ENCODE results near the gene ADGRL3. TPM values are rescaled to one million over a fixed set of nuclear protein-coding genes. Genes with fewer than 3 reads are reported as not detected.
"Not testable (repeated sequence)": the region's sequence is repeated elsewhere in the genome, so short reads cannot be mapped to it uniquely, and the experiment has no call there.

The ADGRL3 gene
- total and polyA plus RNA-seq, 2 donors (not counting 1 experiment from before 2014, with no cell fraction given): not detected

DNA sequence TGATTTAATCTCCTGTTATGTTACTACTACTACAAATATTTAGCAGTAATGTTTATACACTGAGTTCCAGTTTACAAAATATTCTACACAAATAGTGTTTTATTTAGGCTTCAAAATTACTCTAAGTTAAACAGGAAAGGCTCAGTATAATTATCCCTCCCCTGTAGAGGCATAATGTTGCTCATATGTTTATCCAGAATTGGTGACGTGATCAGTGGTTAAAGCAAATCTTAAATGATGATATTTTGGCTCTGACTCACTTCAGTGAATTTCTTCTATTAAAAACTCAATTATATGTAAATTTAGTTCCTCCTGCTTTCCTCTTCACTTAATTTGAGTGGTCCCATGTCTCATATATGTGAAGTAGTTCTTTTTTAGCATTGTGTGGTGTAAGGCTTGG, 438.5 kb downstream of the ADGRL3 start:
- Mint-ChIP-seq H3K9me3 (ENCODE audit: insufficient read depth) (no peaks in the 10 kb centered on the region), H3K27me3 (no peaks in the 10 kb centered on the region), H3K4me1 (no peaks in the 10 kb centered on the region), H3K27ac (no peak overlapping the region), H3K4me3 (no peak overlapping the region)
- intact Hi-C loops (cut with micrococcal nuclease): no loop called here
- ChIA-PET POLR2A (no interaction called here), CTCF (no interaction called here)
- TF ChIP-seq EZH2 (IDR thresholded peaks at IDR 0.05; ENCODE audit: borderline replicate concordance, insufficient read depth, low read depth, low read length, poor library complexity, severe bottlenecking) (no peak), CTCF (IDR thresholded peaks at IDR 0.05) (no peak)
- H3K79me2 ChIP-seq (ENCODE audit: control insufficient read depth, insufficient read depth, low read length): no peaks in the 10 kb centered on the region
- no peaks in the 10 kb centered on the region for H3K4me1 ChIP-seq (ENCODE audit: control insufficient read depth in 2 of 2, insufficient read depth in 2 of 2, low read length in 2 of 2)
- no peak overlapping the region for H2AFZ ChIP-seq (ENCODE audit: insufficient read depth, low read depth, low read length, poor library complexity, severe bottlenecking)
- no peaks in the 10 kb centered on the region for H4K20me1 ChIP-seq (ENCODE audit: control insufficient read depth, insufficient read depth, low read length, poor library complexity, severe bottlenecking)
- DNase-seq (no peak), ATAC-seq (ENCODE audit: low read depth) (no peak)
- no peak overlapping the region for H3K4me2 ChIP-seq (replicated peaks; ENCODE audit: low read depth, low read length, poor library complexity, severe bottlenecking)
- H3K9ac ChIP-seq (ENCODE audit: low read length): no peak overlapping the region
- H3K9me3 ChIP-seq (ENCODE audit: control extremely low read depth in 1 of 3, control insufficient read depth in 2 of 3, insufficient read depth in 1 of 3, low read length in 2 of 3): no peaks in the 10 kb centered on the region
- no CpG with 5 or more reads among the region's 1 CpG for WGBS (ENCODE audit: insufficient coverage)
- no peaks in the 10 kb centered on the region for H3K27me3 ChIP-seq (replicated peaks in 1 of 4; ENCODE audit: control extremely low read depth in 1 of 4, control insufficient read depth in 3 of 4, insufficient read depth in 4 of 4, low read length in 3 of 4)
- no peaks in the 10 kb centered on the region for H3K36me3 ChIP-seq (replicated peaks in 1 of 2; ENCODE audit: control extremely low read depth in 1 of 2, control insufficient read depth in 1 of 2, extremely low read depth in 1 of 2, insufficient read depth in 2 of 2, low read length in 1 of 2)
- H3K27ac ChIP-seq (ENCODE audit: low read length in 2 of 2): no peak overlapping the region
- no peak overlapping the region for H3K4me3 ChIP-seq (ENCODE audit: control extremely low read depth in 1 of 5, extremely low read depth in 1 of 5, insufficient read depth in 1 of 5, low read depth in 2 of 5, low read length in 4 of 5)

GRCh38 chr4:61646746-61647350, 446.7 kb downstream of the ADGRL3 start:
- H3K9me3 Mint-ChIP-seq (ENCODE audit: insufficient read depth); H3K4me1 ChIP-seq (ENCODE audit: control insufficient read depth in 2 of 2, insufficient read depth in 2 of 2, low read length in 2 of 2); ATAC-seq (ENCODE audit: low read depth); DNase-seq; H3K4me3 ChIP-seq (ENCODE audit: control extremely low read depth in 1 of 5, extremely low read depth in 1 of 5, insufficient read depth in 1 of 5, low read depth in 2 of 5, low read length in 4 of 5); H3K36me3 ChIP-seq (replicated peaks in 1 of 2; ENCODE audit: control extremely low read depth in 1 of 2, control insufficient read depth in 1 of 2, extremely low read depth in 1 of 2, insufficient read depth in 2 of 2, low read length in 1 of 2); H3K27ac Mint-ChIP-seq; H3K79me2 ChIP-seq (ENCODE audit: control insufficient read depth, insufficient read depth, low read length); POLR2A ChIA-PET; CTCF ChIA-PET; H3K4me1 Mint-ChIP-seq; H2AFZ ChIP-seq (ENCODE audit: insufficient read depth, low read depth, low read length, poor library complexity, severe bottlenecking); H4K20me1 ChIP-seq (ENCODE audit: control insufficient read depth, insufficient read depth, low read length, poor library complexity, severe bottlenecking); intact Hi-C loops (cut with micrococcal nuclease); H3K27ac ChIP-seq (ENCODE audit: low read length in 2 of 2); H3K27me3 Mint-ChIP-seq; H3K9ac ChIP-seq (ENCODE audit: low read length); H3K27me3 ChIP-seq (replicated peaks in 1 of 4; ENCODE audit: control extremely low read depth in 1 of 4, control insufficient read depth in 3 of 4, insufficient read depth in 4 of 4, low read length in 3 of 4); H3K4me3 Mint-ChIP-seq; H3K4me2 ChIP-seq (replicated peaks; ENCODE audit: low read depth, low read length, poor library complexity, severe bottlenecking); H3K9me3 ChIP-seq (ENCODE audit: control extremely low read depth in 1 of 3, control insufficient read depth in 2 of 3, insufficient read depth in 1 of 3, low read length in 2 of 3): not testable (repeated sequence)
- 98% methylated on average over 22 of the region's 26 CpGs for WGBS (ENCODE audit: insufficient coverage)

Measured in B cell (primary cell).